Measurements from ENCODE around the gene RP2.
A peak's percentile ranks its signal among the peaks of the same experiment; 100 is the strongest.

RP2 gene

DNA sequence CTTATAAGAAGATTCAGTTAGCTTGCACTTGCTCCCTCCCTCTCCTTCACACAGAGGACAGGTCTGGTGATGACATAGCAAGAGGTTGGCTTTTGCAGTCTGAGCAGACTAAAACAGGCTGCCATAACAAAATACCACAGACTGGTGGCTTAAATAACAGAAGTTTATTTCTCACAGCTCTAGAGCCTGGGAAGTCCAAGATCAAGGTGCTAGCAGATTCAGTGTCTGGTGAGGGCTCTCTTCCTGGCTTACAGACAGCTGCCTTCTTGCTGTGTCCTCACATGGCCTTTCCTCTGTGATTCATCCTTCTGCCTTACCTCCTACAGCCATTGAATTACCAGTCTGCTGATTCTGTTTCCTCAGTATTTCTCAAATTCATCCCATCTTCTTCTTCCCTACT lies 13.1 kb downstream of the RP2 start:
- DNase-seq = no peak

DNA sequence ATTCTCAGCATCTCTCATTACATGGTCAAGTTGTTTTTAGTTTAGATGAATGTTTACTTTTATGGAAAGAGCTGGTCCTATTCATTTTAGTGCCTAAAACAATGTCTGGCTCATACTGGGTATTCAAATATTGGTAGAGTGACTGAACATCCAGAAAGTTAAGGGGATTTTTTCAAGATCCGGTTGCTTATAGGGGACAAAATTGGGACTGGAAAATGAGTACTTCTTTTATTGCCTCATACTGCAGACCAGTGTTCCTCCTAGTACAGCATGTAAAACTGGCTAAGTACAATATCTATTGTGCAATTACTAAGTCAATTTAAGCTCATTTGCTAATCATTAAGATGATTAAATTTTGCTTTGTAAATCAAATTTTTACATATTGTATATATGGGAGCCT lies 13.9 kb downstream of the RP2 start:
- DNase-seq = no peak

DNA sequence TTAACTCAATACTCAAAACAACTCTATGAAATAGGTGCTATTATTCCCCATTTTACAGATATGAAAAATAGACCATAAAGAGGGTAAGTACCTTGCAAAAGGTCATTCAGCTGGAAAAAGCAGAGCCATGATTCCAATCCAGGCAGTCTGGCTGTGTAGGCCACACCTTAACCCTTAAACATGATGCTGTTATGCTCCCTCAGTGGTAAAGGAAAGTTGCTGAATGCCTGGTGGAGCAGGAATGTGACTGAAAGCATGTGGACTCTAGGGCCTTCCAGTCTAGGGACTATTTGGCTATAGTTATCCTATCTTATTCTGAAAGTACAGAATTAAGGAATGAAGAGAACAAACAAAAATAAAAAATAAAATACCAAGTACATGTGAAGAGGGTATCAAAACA lies 19.6 kb downstream of the RP2 start:
- no peak for DNase-seq

DNA sequence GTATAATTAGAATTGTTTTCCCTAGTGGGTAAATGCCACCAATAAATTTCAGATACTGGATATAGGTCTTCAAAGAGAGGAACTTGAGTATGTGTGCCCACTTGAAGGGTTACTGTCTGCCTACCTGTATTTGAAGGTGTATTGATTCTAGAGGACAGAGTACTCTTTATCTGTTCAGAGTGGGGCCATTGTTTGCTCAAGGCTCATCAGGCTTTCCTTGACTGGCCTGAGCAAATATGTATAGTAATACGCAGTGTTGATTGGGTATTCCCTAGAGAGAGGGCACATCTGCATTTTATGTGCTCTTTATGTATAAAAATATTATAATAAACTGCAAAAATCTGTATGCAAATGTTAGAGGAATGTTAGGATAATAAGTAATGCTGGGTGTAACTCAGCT lies 23.7 kb downstream of the RP2 start:
- no peak for DNase-seq

- no peak for DNase-seq
These were observed 26.2 kb downstream of the RP2 start for GRCh38 chrX:46863072-46863471.

GRCh38 chrX:46864606-46865005 lies 27.8 kb downstream of the RP2 start:
- no peak for DNase-seq

- no peak for DNase-seq
These were observed 28.4 kb downstream of the RP2 start for GRCh38 chrX:46865281-46865680.

DNA sequence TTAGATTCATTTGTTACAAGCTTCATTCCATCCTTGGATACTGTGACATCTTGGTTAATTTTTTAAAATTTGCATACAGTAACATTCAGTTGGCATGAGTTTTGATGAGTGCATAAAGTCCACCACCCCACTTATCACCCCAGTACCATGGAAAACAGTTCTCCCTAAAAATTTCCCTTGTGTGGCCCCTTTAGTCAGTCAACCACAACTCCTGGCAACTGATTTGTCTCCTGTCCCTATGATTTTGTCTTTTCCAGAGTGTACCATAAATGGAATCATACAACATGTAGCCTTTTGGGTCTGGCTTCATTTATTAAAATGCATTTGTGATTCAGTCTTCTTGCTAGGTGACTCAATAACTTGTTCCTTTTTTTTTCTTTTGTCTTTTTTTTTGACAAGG lies 29.9 kb downstream of the RP2 start:
- no peak for DNase-seq

DNA sequence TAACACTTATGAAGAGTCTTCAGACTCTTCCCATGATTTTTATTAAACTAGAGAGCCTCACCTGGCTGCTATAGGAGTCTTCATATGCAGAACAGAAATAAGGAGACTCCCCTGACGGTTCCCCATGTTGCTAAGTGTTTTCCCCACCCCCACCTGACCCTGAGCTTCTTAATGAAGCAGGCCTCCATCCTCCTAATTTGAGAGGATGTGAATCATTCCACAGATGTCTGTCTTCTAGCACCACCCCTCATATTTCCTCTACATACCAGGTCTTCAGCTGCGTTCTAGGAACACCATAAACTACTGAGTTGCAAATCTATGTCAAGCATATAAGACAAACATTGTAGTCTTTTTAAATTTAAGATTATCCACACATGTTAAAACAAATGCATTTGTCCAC lies 36.9 kb downstream of the RP2 start:
- DNase-seq = no peak

GRCh38 chrX:46876901-46877300 lies 40.1 kb downstream of the RP2 start:
- no peak for DNase-seq

DNA sequence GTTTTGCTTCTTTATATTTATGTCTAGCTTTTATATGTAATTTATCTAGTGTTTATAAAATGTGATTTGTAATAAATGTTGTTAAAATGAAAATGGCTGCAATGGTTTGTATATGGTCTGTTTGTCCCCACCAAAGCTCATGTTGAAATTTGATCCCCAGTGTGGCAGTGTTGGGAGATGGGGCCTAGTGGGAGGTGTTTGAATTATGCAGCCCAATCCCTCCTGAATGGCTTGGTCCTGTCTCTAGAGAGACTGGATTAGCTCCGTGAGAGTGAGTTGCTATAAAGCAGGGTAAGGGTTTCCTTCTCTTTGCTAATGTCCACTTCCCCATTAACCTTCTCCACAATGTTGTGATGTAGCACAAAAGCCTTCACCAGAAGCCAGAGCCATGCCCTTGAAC lies 45.4 kb downstream of the RP2 start:
- no peak for DNase-seq

DNA sequence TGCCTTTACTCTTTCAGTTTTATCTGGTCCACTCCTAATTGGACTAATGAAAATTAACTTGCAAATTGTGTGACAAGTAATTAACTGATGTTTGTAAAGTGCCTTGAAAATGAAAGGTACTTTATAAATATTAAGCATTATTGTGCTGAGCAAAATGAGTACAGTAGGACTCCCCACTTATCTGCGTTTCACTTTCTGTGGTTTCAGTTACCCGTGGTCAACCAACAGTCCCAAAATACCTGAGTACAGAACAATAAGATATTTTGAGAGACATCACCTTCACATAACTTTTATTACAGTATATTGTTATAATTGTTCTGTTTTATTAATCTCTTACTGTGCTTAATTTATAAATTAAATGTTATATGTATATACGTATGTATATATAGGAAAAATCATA lies 48.0 kb downstream of the RP2 start:
- no peak for DNase-seq

DNA sequence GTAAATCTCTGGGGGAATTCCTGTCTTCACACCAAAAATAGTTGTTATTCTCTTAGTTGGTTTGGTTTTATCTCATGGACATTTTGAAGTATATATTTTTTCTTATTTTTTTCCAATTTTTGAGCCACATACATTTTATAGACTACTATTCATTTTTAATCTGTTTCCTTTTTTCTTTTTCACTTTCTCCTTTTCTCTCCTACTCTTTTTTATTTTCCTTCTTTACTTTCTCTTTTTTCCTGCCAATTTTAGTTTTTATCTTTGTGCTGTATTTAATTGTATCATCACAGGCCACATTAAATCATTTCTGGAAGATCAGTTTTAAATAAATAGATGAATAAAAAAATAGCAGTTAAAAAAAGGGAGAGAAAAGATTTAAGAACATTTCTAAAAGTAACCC lies 61.4 kb downstream of the RP2 start:
- DNase-seq = no peak

- DNase-seq = peak; percentile 49 to 54
These were observed 66.8 kb downstream of the RP2 start for GRCh38 chrX:46903458-46904242.

DNA sequence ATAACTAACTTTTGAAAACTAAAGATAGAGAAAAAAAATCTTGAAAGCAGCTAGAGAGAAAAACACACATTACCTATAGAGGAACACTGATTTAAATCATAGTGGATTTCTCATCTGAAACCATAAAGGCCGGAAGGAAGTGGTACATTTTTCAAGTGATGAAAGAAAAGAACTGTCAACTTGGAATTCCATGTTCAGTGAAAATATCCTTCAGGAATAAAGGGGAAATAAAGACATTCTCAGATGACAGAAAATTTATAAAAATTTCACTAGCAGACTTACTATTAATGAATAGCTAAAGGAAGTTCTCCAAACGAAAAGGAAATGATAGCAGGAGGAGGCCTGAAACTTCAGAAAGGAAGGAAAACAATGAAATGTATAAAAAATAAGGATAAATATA lies 67.8 kb downstream of the RP2 start:
- no peak for DNase-seq

DNA sequence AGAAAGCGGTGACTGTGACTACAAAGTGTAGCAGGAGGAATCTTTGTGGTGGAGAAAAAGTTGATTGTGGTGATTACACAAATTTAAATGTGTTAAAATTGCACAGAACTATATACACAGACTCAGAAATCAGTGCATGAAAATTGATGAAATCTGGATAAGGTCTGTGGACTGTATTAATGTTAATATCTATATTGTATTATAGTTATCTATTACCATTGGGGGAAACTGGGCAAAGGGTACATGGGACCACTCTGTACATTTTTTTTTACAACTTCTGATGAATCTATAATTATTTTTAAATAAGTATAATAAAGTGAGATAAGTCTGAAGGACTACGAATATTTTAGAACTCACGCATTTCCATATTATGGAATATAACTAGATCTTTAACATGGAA lies 73.6 kb downstream of the RP2 start:
- no peak for DNase-seq

- DNase-seq = peak; percentile 17 to 18
These were observed 75.3 kb downstream of the RP2 start, which contains the start of gene JADE3 for GRCh38 chrX:46912098-46912602. JADE3 (plus strand) TSS chrX:46912421; CDS start chrX:46984895, 72,474 bp downstream.

- DNase-seq = peak; percentile 1 to 12
These were observed 76.0 kb downstream of the RP2 start for GRCh38 chrX:46912603-46913491.

DNA sequence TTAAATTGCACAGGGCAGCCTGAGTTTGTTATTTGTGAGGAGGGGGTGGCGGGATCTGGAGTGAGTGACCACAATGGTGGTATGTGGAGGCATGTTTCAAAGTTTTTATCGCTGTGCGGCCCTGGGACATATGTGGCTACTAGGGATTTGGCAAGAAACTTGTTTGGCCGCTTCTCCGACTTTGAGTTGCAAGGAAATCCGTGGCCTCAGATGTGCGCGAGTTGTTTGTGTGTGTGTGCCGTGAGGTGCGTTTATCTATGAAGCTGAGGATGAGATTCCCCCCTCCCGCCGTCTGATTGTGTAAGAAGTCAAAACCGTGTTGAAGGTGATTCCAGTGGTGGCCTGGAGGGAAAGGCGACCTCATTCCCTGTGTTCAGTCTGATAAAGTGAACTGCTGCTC lies 76.8 kb downstream of the RP2 start:
- DNase-seq = no peak

DNA sequence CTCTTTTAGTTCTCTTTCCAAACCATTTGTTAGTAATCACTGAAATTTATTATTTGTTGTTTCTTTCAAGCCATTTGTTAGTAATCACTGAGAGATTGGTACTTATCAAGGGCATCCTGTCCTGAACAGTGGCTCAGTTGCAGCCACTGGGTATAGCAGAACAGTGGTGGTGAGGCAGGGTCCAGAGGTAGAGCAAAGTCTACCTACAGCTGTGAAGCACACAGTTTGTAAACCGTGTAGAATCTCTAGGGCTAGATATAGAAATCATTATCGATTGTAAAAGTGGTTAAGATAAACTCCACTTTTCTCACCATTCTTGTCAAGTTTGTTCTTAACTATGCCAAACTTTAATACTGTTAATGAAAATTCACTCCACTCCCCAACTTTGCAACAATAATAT lies 79.4 kb downstream of the RP2 start:
- DNase-seq = no peak

GRCh38 chrX:46917622-46918021 lies 80.8 kb downstream of the RP2 start:
- no peak for DNase-seq

GRCh38 chrX:46918434-46918833 lies 81.6 kb downstream of the RP2 start:
- no peak for DNase-seq

DNA sequence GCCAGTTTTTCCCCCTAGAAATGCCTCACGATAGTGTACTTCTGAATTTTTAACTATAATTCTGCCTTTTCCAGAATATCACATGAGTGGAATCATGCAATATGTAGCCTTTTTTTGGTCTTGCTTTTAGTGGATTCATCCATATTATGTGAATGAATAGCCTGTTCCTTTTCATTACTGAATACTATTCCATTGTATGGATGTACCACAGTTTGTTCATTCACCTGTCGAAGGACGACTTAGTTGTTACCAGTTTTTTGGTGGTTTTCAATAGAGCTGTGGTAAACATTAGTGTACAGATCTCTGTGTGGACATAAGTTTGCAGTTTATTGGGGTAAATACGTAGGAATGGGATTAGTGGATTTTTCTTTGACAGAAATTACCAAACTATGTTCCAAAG lies 83.4 kb downstream of the RP2 start:
- no peak for DNase-seq

- DNase-seq = no peak
These were observed 85.8 kb downstream of the RP2 start for GRCh38 chrX:46922611-46923010.
